Gastrocnemius medialis (tissue), 4 donors: ENCODE measurements around the gene ZBTB7C.

Experiments
- POLR2A ChIP-seq, 2 donors: fragments of 450-650 bp; IDR thresholded peaks; one replicate each; pipeline ENCODE4 v1.6.1; 2017; ENCODE audit warnings: antibody characterized with exemption in 2 of 2, mild to moderate bottlenecking in 2 of 2, moderate library complexity in 2 of 2
- TF ChIP-seq, protein P1 (sequence below), 5 experiments: fragments of 450-650 bp in 3 of 5; fragments of 200-600 bp in 2 of 5; sonication (generic) in 2 of 5; IDR thresholded peaks in 4 of 5; conservative IDR thresholded peaks in 1 of 5; 1 replicate in 4 of 5; 2 replicates in 1 of 5; pipeline ENCODE4 v1.5.1; 2016 to 2019; ENCODE audit warnings: antibody characterized with exemption in 5 of 5, mild to moderate bottlenecking in 3 of 5, moderate library complexity in 3 of 5

GRCh38 chr18:48157956-48158355 is 251.2 kb downstream of the ZBTB7C start:
- TF ChIP-seq, protein P1, sequence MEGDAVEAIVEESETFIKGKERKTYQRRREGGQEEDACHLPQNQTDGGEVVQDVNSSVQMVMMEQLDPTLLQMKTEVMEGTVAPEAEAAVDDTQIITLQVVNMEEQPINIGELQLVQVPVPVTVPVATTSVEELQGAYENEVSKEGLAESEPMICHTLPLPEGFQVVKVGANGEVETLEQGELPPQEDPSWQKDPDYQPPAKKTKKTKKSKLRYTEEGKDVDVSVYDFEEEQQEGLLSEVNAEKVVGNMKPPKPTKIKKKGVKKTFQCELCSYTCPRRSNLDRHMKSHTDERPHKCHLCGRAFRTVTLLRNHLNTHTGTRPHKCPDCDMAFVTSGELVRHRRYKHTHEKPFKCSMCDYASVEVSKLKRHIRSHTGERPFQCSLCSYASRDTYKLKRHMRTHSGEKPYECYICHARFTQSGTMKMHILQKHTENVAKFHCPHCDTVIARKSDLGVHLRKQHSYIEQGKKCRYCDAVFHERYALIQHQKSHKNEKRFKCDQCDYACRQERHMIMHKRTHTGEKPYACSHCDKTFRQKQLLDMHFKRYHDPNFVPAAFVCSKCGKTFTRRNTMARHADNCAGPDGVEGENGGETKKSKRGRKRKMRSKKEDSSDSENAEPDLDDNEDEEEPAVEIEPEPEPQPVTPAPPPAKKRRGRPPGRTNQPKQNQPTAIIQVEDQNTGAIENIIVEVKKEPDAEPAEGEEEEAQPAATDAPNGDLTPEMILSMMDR (IDR thresholded peaks at IDR 0.05 in 4 of 5, conservative IDR thresholded peaks at IDR 0.05 in 1 of 5): no peak
- no peak for TF ChIP-seq POLR2A (IDR thresholded peaks at IDR 0.05)
